GM12891 (cell line): ENCODE results near the gene ACER3.
"Not testable (repeated sequence)": the region's sequence is repeated elsewhere in the genome, so short reads cannot be mapped to it uniquely, and the experiment has no call there.

ENCODE experiments used
- DNase-seq: peaks from one replicate; pipeline ENCODE4 v3.0.0; 2011; ENCODE audit warnings: low spot score; ENCODE audit not compliant: insufficient read length
- FAIRE-seq: peaks from 2 replicates; lab custom pipeline; 2011; peaks lifted over from hg19 to GRCh38; lab: Jason Lieb, UNC
- PAX5 ChIP-seq: IDR thresholded peaks from 2 replicates; pipeline ENCODE4 v1.6.1; 2011; ENCODE audit warnings: low read length, moderate library complexity, mild to moderate bottlenecking; ENCODE audit not compliant: insufficient read depth, severe bottlenecking
- POLR2A ChIP-seq: IDR thresholded peaks from 2 replicates; pipeline ENCODE4 v1.6.1; 2011; ENCODE audit warnings: low read depth, low read length, control low read depth
- POLR2AphosphoS5 ChIP-seq: IDR thresholded peaks from 2 replicates; pipeline ENCODE4 v1.6.1; 2011; ENCODE audit warnings: low read depth, low read length, control low read depth
- POU2F2 ChIP-seq: IDR thresholded peaks from 2 replicates; pipeline ENCODE4 v1.6.1; 2011; ENCODE audit warnings: low read depth, mild to moderate bottlenecking, control low read depth, low read length, moderate library complexity
- SPI1 ChIP-seq: IDR thresholded peaks from 2 replicates; pipeline ENCODE4 v1.6.1; 2011; ENCODE audit warnings: low read depth, low read length, control low read depth
- TAF1 ChIP-seq: IDR thresholded peaks from 2 replicates; pipeline ENCODE4 v1.6.1; 2011; ENCODE audit warnings: low read depth, low read length, control low read depth

Gene ACER3

GRCh38 chr11:77055913-77056312, 195.2 kb downstream of the ACER3 start:
- no peak for TF ChIP-seq SPI1
- TF ChIP-seq TAF1 = no peak
- no peak for TF ChIP-seq POU2F2
- no peak for TF ChIP-seq PAX5
- TF ChIP-seq POLR2A = no peak
- TF ChIP-seq POLR2AphosphoS5 = no peak
- DNase-seq (no peak), FAIRE-seq (no peak)

GRCh38 chr11:77056814-77057402, 196.2 kb downstream of the ACER3 start:
- no peak for DNase-seq
- FAIRE-seq = no peak
- TF ChIP-seq TAF1 = no peak
- TF ChIP-seq POU2F2 = no peak
- TF ChIP-seq PAX5 = no peak
- no peak for TF ChIP-seq SPI1
- no peak for TF ChIP-seq POLR2A
- no peak for TF ChIP-seq POLR2AphosphoS5

- FAIRE-seq (no peak), DNase-seq (no peak)
- no peak for TF ChIP-seq SPI1
- TF ChIP-seq PAX5 = no peak
- TF ChIP-seq POU2F2 = no peak
These were observed 197.3 kb downstream of the ACER3 start for GRCh38 chr11:77057938-77058474.

GRCh38 chr11:77058900-77059299, 198.2 kb downstream of the ACER3 start:
- no peak for FAIRE-seq
- TF ChIP-seq PAX5 (no peak), SPI1 (no peak), TAF1 (no peak), POLR2A (no peak), POU2F2 (no peak), POLR2AphosphoS5 (no peak)

GRCh38 chr11:77059806-77060205, 199.1 kb downstream of the ACER3 start:
- no peak for FAIRE-seq
- DNase-seq = no peak
- no peak for TF ChIP-seq POU2F2
- no peak for TF ChIP-seq POLR2AphosphoS5
- no peak for TF ChIP-seq SPI1
- no peak for TF ChIP-seq PAX5
- TF ChIP-seq TAF1 = no peak
- no peak for TF ChIP-seq POLR2A

More at GRCh38 chr11:77058900-77059299, 198.2 kb downstream of the ACER3 start:
- DNase-seq = no peak

GRCh38 chr11:77060234-77060633, 199.5 kb downstream of the ACER3 start:
- TF ChIP-seq POU2F2 (no peak), SPI1 (no peak), TAF1 (no peak)
- DNase-seq = no peak
- no peak for FAIRE-seq

GRCh38 chr11:77061258-77061657, 200.5 kb downstream of the ACER3 start:
- FAIRE-seq, DNase-seq: not testable (repeated sequence)

GRCh38 chr11:77062924-77063323, 202.2 kb downstream of the ACER3 start:
- no peak for FAIRE-seq
- DNase-seq = no peak
- no peak for TF ChIP-seq POU2F2

- no peak for FAIRE-seq
- no peak for DNase-seq
- TF ChIP-seq POU2F2 (no peak), POLR2AphosphoS5 (no peak), TAF1 (no peak), SPI1 (no peak), PAX5 (no peak), POLR2A (no peak)
These were observed 202.7 kb downstream of the ACER3 start for GRCh38 chr11:77063407-77063806.

- no peak for FAIRE-seq
- TF ChIP-seq POLR2AphosphoS5 (no peak), POU2F2 (no peak), POLR2A (no peak), SPI1 (no peak), PAX5 (no peak), TAF1 (no peak)
These were observed 203.1 kb downstream of the ACER3 start for GRCh38 chr11:77063861-77064260.

More at GRCh38 chr11:77063861-77064260, 203.1 kb downstream of the ACER3 start:
- DNase-seq = no peak
